AG20443 (cell line): ENCODE results near the gene MACROD2.
"Not testable (repeated sequence)": the region's sequence is repeated elsewhere in the genome, so short reads cannot be mapped to it uniquely, and the experiment has no call there.

Experiments
- DNase-seq: peaks from one replicate; pipeline ENCODE4 v3.0.0; 2012; ENCODE audit warnings: low spot score, mixed read lengths

MACROD2 gene

GRCh38 chr20:14412065-14412681, 416.9 kb downstream of the MACROD2 start:
- no peak for DNase-seq

GRCh38 chr20:14413835-14414234, 418.5 kb downstream of the MACROD2 start:
- DNase-seq = no peak

- DNase-seq = no peak
These were observed 419.2 kb downstream of the MACROD2 start for GRCh38 chr20:14414560-14414959.

- DNase-seq = no peak
These were observed 420.2 kb downstream of the MACROD2 start for GRCh38 chr20:14415467-14415866.

GRCh38 chr20:14418376-14418775, 423.1 kb downstream of the MACROD2 start:
- peak; percentile 25 for DNase-seq

- DNase-seq = no peak
These were observed 427.6 kb downstream of the MACROD2 start for GRCh38 chr20:14422892-14423291.

- no peak for DNase-seq
These were observed 436.3 kb downstream of the MACROD2 start for GRCh38 chr20:14431568-14431967.

- no peak for DNase-seq
These were observed 436.8 kb downstream of the MACROD2 start for GRCh38 chr20:14432085-14432484.

GRCh38 chr20:14432597-14432996, 437.3 kb downstream of the MACROD2 start:
- DNase-seq = no peak

- DNase-seq = no peak
These were observed 439.2 kb downstream of the MACROD2 start for GRCh38 chr20:14434384-14435136.

GRCh38 chr20:14441201-14441600, 445.9 kb downstream of the MACROD2 start:
- peak; percentile 37 for DNase-seq

- DNase-seq = no peak
These were observed 448.8 kb downstream of the MACROD2 start for GRCh38 chr20:14444106-14444505.

GRCh38 chr20:14445310-14445709, 450.0 kb downstream of the MACROD2 start:
- peak; percentile 59 for DNase-seq

- no peak for DNase-seq
These were observed 450.6 kb downstream of the MACROD2 start for GRCh38 chr20:14445902-14446301.

GRCh38 chr20:14446446-14446845, 451.1 kb downstream of the MACROD2 start:
- no peak for DNase-seq

GRCh38 chr20:14449323-14449722, 454.0 kb downstream of the MACROD2 start:
- no peak for DNase-seq

GRCh38 chr20:14450256-14450655, 454.9 kb downstream of the MACROD2 start:
- no peak for DNase-seq

- DNase-seq = no peak
These were observed 456.1 kb downstream of the MACROD2 start for GRCh38 chr20:14451458-14451857.

- no peak for DNase-seq
These were observed 457.9 kb downstream of the MACROD2 start for GRCh38 chr20:14453259-14453658.

- no peak for DNase-seq
These were observed 459.0 kb downstream of the MACROD2 start for GRCh38 chr20:14454296-14454695.

- DNase-seq = not testable (repeated sequence)
These were observed 471.9 kb downstream of the MACROD2 start for GRCh38 chr20:14467104-14467827.

- DNase-seq = no peak
These were observed 475.0 kb downstream of the MACROD2 start for GRCh38 chr20:14470231-14470899.
